ENCODE data around the gene IL4R.
A peak's percentile ranks its signal among the peaks of the same experiment; 100 is the strongest.

Gene IL4R

GRCh38 chr16:27400751-27401620 is 87.2 kb downstream of the IL4R start:
- Histone ChIP-seq H3K4me1 (ENCODE audit: low read depth, poor library complexity, severe bottlenecking) (peaks cover 47% of the 10 kb centered on the region), H3K4me3 (IDR thresholded peaks at IDR 0.05; ENCODE audit: insufficient read depth, low read depth, low read length) (no peak overlapping the region), H3K79me2 (ENCODE audit: insufficient read depth, low read depth) (peaks cover 27% of the 10 kb centered on the region), H3K27ac (peak overlapping the region; percentile 82), H3K36me3 (ENCODE audit: insufficient read depth) (no peaks in the 10 kb centered on the region), H3K27me3 (ENCODE audit: insufficient read depth, low read depth) (no peaks in the 10 kb centered on the region), H3K4me2 (peak overlapping the region; percentile 92), H3K9ac (peak overlapping the region; percentile 88; the same call in 1 of the 2 replicates), H2AFZ (ENCODE audit: low read depth) (0 out of 2 replicates have a peak overlapping the region, but pooled peaks have one; percentile 54), H4K20me1 (ENCODE audit: insufficient read depth) (no peaks in the 10 kb centered on the region)
- TF ChIP-seq CTCF (conservative IDR thresholded peaks at IDR 0.05; ENCODE audit: low read depth, low read length), result no peak

- H3K4me3 ChIP-seq (IDR thresholded peaks at IDR 0.05; ENCODE audit: insufficient read depth, low read depth, low read length), result no peak within 1 kb of the TSS
- H3K79me2 ChIP-seq (ENCODE audit: insufficient read depth, low read depth), result peaks cover 27% of the 10 kb centered on the region
- no peaks in the 10 kb centered on the region for H3K27me3 ChIP-seq (ENCODE audit: insufficient read depth, low read depth)
- no peak for TF ChIP-seq CTCF (conservative IDR thresholded peaks at IDR 0.05; ENCODE audit: low read depth, low read length)
- peak within 1 kb of the TSS; percentile 82 for H3K27ac ChIP-seq
- peaks cover 53% of the 10 kb centered on the region for H3K4me1 ChIP-seq (ENCODE audit: low read depth, poor library complexity, severe bottlenecking)
- peak within 1 kb of the TSS; percentile 88 for H3K9ac ChIP-seq
- H2AFZ ChIP-seq (ENCODE audit: low read depth), result peak within 1 kb of the TSS; percentile 54
- no peaks in the 10 kb centered on the region for H4K20me1 ChIP-seq (ENCODE audit: insufficient read depth)
- peak within 1 kb of the TSS; percentile 92 for H3K4me2 ChIP-seq
- H3K36me3 ChIP-seq (ENCODE audit: insufficient read depth), result no peaks in the 10 kb centered on the region
These were observed 88.2 kb downstream of the IL4R start, which contains the start of gene IL21R for GRCh38 chr16:27401768-27402568. Gene IL21R, plus strand, starts transcription at chr16:27402174. Its CDS starts 27,898 bp downstream, at chr16:27430072.

- Histone ChIP-seq H2AFZ (ENCODE audit: low read depth) (peak overlapping the region; percentile 54), H4K20me1 (ENCODE audit: insufficient read depth) (no peaks in the 10 kb centered on the region), H3K4me1 (ENCODE audit: low read depth, poor library complexity, severe bottlenecking) (peaks cover 57% of the 10 kb centered on the region), H3K4me3 (IDR thresholded peaks at IDR 0.05; ENCODE audit: insufficient read depth, low read depth, low read length) (no peak overlapping the region), H3K27me3 (ENCODE audit: insufficient read depth, low read depth) (no peaks in the 10 kb centered on the region), H3K27ac (peak overlapping the region; percentile 82), H3K79me2 (ENCODE audit: insufficient read depth, low read depth) (peaks cover 31% of the 10 kb centered on the region), H3K4me2 (peak overlapping the region; percentile 92), H3K36me3 (ENCODE audit: insufficient read depth) (no peaks in the 10 kb centered on the region), H3K9ac (peak overlapping the region; percentile 88)
- TF ChIP-seq CTCF (conservative IDR thresholded peaks at IDR 0.05; ENCODE audit: low read depth, low read length), result no peak
These were observed 88.8 kb downstream of the IL4R start for GRCh38 chr16:27402569-27402963.

GRCh38 chr16:27402964-27403600 is 89.3 kb downstream of the IL4R start:
- Histone ChIP-seq H3K4me1 (ENCODE audit: low read depth, poor library complexity, severe bottlenecking) (peaks cover 63% of the 10 kb centered on the region), H3K36me3 (ENCODE audit: insufficient read depth) (no peaks in the 10 kb centered on the region), H3K79me2 (ENCODE audit: insufficient read depth, low read depth) (peaks cover 31% of the 10 kb centered on the region), H3K4me3 (IDR thresholded peaks at IDR 0.05; ENCODE audit: insufficient read depth, low read depth, low read length) (no peak overlapping the region), H4K20me1 (ENCODE audit: insufficient read depth) (no peaks in the 10 kb centered on the region), H3K27me3 (ENCODE audit: insufficient read depth, low read depth) (no peaks in the 10 kb centered on the region), H3K27ac (peak overlapping the region; percentile 82), H3K4me2 (peak overlapping the region; percentile 92), H3K9ac (peak overlapping the region; percentile 88), H2AFZ (ENCODE audit: low read depth) (peak overlapping the region; percentile 54)
- no peak for TF ChIP-seq CTCF (conservative IDR thresholded peaks at IDR 0.05; ENCODE audit: low read depth, low read length)

All from KMS-11 (cell line).